Epithelial cell of esophagus (primary cell): ENCODE measurements around the gene RSPH3.

Experiments
- DNase-seq: peaks from one replicate; pipeline ENCODE4 v3.0.0; 2010; ENCODE audit warnings: low read depth
- H3K4me3 ChIP-seq: 2 replicates; pipeline ENCODE4 v1.5.1; 2011; ENCODE audit warnings: mild to moderate bottlenecking, low read length, control low read depth
- CTCF ChIP-seq: IDR thresholded peaks from 2 replicates; pipeline ENCODE4 v1.5.1; 2011; ENCODE audit warnings: low read depth, mild to moderate bottlenecking, low read length, control low read depth, inconsistent platforms; ENCODE audit not compliant: insufficient read depth; ENCODE audit errors: missing control alignments

Gene RSPH3

GRCh38 chr6:158941246-158941645 lies 58.8 kb downstream of the RSPH3 start:
- no peak overlapping the region for H3K4me3 ChIP-seq
- TF ChIP-seq CTCF: no peak
- no peak for DNase-seq

- H3K4me3 ChIP-seq: no peak overlapping the region
- no peak for TF ChIP-seq CTCF
- DNase-seq: no peak
Measured at GRCh38 chr6:158939255-158940159, 60.5 kb downstream of the RSPH3 start.

- DNase-seq: peak; percentile 68
- no peak for TF ChIP-seq CTCF
- H3K4me3 ChIP-seq: peak overlapping the region; percentile 13
Measured at GRCh38 chr6:158938811-158939254, 61.2 kb downstream of the RSPH3 start.

- H3K4me3 ChIP-seq: no peak overlapping the region
- no peak for TF ChIP-seq CTCF
- DNase-seq: no peak
Measured at GRCh38 chr6:158938220-158938619, 61.8 kb downstream of the RSPH3 start.

- no peak overlapping the region for H3K4me3 ChIP-seq
- DNase-seq: no peak
- TF ChIP-seq CTCF: no peak
Measured at GRCh38 chr6:158934157-158934556, 65.8 kb downstream of the RSPH3 start.

- TF ChIP-seq CTCF: no peak
- H3K4me3 ChIP-seq: no peak overlapping the region
- DNase-seq: no peak
Measured at GRCh38 chr6:158933079-158933595, 66.9 kb downstream of the RSPH3 start.
